Activated CD8-positive, alpha-beta memory T cell treated with anti-CD3 and anti-CD28 coated beads for 1 hour (primary cell): ENCODE measurements around the gene PCLO.
A peak's percentile ranks its signal among the peaks of the same experiment; 100 is the strongest.

Experiments
- DNase-seq, 2 donors: peaks; one replicate each; pipeline ENCODE4 v3.0.0-alpha.2; 2020; ENCODE audit warnings: low read depth in 1 of 2; ENCODE audit errors: extremely low read depth in 1 of 2

PCLO gene, protein sequence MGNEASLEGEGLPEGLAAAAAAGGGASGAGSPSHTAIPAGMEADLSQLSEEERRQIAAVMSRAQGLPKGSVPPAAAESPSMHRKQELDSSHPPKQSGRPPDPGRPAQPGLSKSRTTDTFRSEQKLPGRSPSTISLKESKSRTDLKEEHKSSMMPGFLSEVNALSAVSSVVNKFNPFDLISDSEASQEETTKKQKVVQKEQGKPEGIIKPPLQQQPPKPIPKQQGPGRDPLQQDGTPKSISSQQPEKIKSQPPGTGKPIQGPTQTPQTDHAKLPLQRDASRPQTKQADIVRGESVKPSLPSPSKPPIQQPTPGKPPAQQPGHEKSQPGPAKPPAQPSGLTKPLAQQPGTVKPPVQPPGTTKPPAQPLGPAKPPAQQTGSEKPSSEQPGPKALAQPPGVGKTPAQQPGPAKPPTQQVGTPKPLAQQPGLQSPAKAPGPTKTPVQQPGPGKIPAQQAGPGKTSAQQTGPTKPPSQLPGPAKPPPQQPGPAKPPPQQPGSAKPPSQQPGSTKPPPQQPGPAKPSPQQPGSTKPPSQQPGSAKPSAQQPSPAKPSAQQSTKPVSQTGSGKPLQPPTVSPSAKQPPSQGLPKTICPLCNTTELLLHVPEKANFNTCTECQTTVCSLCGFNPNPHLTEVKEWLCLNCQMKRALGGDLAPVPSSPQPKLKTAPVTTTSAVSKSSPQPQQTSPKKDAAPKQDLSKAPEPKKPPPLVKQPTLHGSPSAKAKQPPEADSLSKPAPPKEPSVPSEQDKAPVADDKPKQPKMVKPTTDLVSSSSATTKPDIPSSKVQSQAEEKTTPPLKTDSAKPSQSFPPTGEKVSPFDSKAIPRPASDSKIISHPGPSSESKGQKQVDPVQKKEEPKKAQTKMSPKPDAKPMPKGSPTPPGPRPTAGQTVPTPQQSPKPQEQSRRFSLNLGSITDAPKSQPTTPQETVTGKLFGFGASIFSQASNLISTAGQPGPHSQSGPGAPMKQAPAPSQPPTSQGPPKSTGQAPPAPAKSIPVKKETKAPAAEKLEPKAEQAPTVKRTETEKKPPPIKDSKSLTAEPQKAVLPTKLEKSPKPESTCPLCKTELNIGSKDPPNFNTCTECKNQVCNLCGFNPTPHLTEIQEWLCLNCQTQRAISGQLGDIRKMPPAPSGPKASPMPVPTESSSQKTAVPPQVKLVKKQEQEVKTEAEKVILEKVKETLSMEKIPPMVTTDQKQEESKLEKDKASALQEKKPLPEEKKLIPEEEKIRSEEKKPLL (N-terminal part only)

DNA sequence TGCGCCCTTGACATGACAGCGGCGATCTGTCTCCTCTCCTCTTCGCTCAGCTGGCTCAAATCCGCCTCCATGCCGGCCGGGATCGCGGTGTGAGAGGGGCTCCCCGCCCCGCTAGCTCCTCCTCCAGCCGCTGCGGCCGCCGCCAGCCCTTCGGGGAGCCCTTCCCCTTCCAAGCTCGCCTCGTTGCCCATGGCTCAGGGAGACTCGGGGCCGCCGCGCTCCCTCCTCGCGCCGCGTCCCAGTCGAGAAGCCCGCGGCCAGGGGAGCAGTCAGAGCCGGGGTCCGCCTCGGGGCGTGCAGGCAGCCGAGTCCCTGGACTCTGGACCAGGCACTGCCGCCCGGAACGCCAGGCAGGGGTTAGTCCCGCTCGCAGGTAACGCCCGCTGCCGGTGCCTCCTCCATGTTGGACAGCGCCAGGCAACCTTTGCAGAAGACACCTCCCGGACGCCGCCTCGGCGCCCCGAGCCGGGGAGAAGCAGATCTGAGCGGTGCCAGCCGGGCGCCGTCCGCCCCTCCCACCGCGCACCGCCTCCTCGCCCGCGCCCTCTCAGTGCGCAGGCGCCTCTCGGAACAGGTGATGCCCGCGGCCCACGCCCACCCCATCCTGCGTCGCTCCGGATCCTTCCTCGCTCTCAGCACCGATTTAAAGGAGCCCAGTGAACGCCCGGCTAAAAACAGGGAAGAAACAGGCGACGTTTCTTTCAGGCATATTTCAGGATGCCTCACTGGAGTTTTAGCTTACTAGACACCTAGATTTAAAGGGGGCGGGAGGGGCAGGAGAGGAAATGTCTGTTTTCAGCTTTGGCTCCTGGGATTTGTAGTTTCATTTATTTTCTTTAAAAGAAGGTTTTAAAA lies at the start of gene PCLO:
Gene PCLO (minus strand): TSS at position 483 of the 855 bp plus-strand sequence. CDS start 292 bp downstream, at position 191.
- DNase-seq, result peak; percentile 0 to 9

- DNase-seq, result no peak
These were observed 49.0 kb upstream of the PCLO start for GRCh38 chr7:83211685-83212084.

GRCh38 chr7:83210479-83210878 lies 47.8 kb upstream of the PCLO start:
- no peak for DNase-seq

GRCh38 chr7:83204715-83205114 lies 42.0 kb upstream of the PCLO start:
- DNase-seq, result no peak

DNA sequence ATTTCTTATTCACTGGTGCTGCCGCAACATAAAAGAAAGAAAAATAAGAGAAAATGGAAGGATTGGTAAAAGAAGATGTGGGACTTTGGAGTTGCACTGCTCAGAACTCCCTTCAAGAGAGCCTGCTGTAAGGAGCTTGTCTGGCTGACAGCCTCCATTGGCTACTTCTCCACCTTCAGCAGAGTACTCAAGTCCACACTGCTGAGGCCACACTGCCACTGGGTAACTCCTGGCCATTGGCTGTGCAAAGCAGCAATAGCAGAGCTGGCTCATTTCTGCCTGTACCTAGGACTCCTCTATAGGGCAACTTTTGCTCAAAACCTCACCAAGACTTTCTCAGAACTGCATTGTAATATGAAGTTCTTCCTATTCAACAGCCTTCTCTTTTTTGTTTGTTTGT lies 38.7 kb upstream of the PCLO start:
- no peak for DNase-seq

GRCh38 chr7:83190659-83191389 lies 28.1 kb upstream of the PCLO start:
- DNase-seq, result no peak

GRCh38 chr7:83178796-83179195 lies 16.1 kb upstream of the PCLO start:
- no peak for DNase-seq

DNA sequence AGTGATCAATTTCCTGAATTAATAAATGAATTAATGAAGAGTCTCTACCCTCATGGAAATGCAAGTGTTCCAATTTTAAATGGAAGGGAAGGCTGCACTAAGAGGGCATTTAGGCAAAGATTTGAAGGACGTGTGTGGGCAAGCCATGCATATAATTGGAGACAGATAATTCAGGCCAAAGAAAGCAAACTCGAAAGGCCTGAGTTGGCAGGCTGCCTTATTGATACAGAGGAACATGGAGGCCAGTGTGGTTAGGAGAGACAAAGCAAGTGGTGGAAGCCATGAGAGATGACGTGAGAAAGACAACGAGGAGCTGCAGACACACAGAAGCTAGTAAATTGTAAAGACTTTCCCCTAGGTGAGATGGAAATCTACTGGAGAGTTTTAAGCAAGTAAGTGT lies 15.4 kb upstream of the PCLO start:
- DNase-seq, result no peak

DNA sequence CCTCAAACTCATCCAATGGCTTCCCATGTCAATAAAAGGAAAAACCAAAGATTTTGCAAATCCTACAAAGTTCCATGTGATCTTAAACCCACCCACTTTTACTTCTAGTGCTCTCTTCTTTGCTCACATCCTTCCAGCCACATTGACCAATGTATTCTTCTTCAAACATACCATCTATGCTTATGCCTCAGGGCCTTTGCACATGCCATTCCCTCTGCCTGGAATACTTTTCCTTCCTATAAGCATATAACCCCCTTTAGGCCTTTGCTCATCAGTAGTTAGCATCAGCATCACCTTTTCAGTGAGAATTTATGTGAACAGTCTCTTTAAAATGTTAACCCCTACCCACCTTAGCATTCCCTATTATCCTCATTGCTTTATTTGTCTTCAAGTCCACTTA lies 11.0 kb upstream of the PCLO start:
- no peak for DNase-seq

DNA sequence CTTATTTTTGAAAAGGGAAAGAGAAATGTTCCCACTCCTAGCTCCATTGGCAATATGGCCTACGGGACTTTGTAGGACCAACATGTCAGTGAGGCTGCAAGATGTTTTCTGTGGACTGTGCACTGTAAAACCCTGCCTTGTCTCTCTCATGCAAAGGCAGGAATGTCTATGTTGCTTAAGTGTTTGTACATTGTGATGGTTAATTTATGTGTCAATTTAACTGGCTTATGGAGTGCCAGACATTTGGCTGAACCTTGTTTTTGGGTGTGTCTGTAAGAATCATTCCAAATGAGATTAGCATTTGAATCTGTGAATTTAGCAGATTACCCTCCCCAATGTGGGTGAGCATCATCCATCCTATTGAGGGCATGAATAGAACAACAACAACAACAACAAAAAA lies 4.1 kb upstream of the PCLO start:
- no peak for DNase-seq

DNA sequence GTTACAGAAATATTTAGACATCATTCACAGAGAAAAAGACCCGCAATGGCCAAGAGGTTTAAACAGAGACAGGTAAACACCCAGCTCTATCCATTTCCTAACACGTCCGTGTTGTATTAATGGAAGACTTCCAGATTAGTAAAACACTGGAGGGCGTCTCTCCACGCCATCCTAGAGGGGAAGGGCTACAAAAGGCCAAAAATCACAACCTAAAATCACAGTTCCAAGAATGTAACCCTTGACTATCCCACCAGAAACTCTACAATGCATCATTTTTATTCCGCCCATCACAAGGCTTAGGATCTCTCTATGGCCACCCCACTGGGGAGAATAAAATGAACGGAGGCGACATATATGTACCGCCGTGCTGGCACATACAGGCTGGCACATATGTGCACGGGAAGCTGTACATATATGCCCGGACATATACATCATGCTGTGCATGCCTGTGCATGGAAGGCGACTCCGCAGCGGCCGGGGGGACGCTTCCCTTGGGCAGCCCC lies 734 bp downstream of the PCLO start:
- no peak for DNase-seq

- no peak for DNase-seq
These were observed 1.5 kb downstream of the PCLO start for GRCh38 chr7:83161186-83161585.

DNA sequence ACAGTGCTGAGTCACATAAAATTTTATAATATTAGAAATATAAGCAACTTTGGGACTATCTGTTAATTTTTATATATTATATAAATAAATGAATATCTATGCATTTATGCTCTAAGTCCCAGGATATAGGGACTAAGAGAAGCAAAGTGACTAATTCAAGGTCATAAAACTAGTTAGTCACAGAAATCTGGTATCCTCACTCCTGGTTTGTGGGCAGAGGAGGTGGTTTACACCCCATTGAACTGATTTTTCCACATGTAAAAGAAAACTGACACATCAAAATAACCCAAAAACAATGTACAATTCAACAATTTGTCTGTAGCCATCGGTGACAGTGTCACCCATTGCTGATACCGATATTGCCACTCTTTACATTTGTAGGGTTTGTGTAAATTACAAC lies 3.0 kb downstream of the PCLO start:
- no peak for DNase-seq

DNA sequence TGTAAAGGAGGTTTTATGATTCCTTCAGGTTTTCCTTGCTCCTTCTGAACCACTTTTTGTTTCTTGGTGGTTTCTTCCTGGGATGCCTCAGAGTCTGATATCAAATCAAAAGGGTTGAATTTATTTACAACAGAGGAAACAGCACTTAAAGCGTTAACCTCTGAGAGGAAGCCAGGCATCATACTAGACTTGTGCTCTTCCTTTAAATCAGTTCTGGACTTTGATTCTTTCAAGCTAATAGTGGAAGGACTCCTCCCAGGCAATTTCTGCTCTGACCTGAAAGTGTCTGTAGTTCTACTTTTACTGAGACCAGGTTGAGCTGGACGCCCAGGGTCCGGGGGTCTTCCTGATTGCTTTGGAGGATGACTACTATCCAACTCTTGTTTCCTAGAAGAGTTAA lies 6.7 kb downstream of the PCLO start:
- no peak for DNase-seq

- no peak for DNase-seq
These were observed 7.3 kb downstream of the PCLO start for GRCh38 chr7:83155407-83155806.

GRCh38 chr7:83153419-83153818 lies 9.3 kb downstream of the PCLO start:
- no peak for DNase-seq

DNA sequence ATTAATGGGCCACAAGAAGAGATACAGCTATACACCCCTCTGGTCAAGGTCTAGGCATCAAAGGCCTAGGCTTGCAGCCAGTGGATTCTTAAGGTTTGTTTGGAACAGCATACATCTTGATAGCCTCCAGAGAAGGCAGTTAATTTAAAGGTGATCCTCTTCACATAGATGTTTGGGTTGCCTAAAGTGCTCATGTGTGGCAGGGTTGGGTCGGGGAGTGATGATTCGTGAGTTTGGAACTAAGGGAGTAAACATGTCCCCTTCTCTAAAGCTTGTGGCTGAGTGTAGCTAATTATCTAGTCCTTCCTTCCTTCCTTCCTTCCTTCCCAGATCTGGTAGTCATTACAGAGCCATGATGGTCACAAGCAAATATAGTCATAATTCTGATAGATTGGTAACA lies 12.4 kb downstream of the PCLO start:
- no peak for DNase-seq

DNA sequence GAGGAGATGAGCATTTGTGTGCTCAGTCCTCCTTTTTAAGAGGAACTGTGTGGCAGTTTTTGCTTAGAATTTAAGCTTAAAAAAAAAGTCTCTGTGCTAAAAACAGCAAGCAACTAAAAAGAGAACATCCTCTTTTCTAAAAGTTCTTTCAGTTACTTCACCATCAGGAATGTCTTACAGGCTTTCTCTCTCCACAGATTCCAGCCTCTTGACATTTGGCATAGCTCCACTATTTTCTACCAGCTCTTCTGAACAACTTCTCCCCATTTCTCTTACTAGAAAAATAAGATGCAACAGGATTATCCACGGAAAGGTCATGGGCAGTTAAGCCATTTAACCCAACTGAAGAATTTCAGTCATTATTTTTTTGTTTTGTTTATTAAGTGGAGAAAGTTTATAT lies 13.2 kb downstream of the PCLO start:
- no peak for DNase-seq

DNA sequence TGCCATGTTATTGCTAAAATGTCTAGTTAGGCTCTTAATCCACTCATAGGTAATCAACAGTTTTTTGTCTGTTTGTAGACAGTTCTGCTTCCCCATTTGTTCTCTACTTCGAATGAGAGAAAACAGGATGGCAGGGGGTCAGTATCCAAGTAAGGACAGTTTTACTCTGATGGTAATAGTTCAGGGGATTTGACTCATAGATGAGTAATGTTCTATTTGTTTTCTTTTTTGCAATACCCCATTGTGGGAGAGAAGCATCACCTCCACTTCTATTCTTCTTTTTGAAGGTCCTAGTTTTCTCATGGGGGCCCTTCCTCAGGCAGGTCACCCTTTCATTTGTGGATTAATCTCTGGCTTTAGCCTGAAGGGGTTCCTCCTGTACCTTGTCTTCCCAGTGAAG lies 13.9 kb downstream of the PCLO start:
- no peak for DNase-seq

- DNase-seq, result no peak
These were observed 19.6 kb downstream of the PCLO start for GRCh38 chr7:83143107-83143506.
